Measurements from ENCODE around the gene RAN. TPM values are rescaled to one million over a fixed set of nuclear protein-coding genes. Genes with fewer than 3 reads are reported as not detected.
"Not testable (repeated sequence)": the region's sequence is repeated elsewhere in the genome, so short reads cannot be mapped to it uniquely, and the experiment has no call there.

Gene RAN
- total and polyA plus RNA-seq, 9 of the 15 experiments (the other 6 are each of a cell fraction or from before 2014, with no cell fraction given), result 1,687 to 3,820 (median 2,300) TPM

DNA sequence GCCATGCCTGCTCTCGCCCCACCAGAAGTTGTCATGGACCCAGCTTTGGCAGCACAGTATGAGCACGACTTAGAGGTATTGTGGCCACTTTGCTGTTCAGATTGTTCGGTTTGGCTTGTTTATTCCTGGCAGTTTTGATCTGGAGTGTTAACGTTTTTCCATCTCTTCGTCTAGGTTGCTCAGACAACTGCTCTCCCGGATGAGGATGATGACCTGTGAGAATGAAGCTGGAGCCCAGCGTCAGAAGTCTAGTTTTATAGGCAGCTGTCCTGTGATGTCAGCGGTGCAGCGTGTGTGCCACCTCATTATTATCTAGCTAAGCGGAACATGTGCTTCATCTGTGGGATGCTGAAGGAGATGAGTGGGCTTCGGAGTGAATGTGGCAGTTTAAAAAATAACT lies 3.8 kb downstream of the RAN start:
- H3K9me3 ChIP-seq (replicated peaks; ENCODE audit: control insufficient read depth, insufficient read depth, low read depth, low read length); H3K9ac ChIP-seq (ENCODE audit: insufficient read depth in 1 of 2, low read depth in 2 of 2, low read length in 2 of 2); CTCF ChIA-PET (ENCODE audit: low intra/inter-chr PET ratio); H4K20me1 ChIP-seq (replicated peaks; ENCODE audit: control insufficient read depth, insufficient read depth, low read length); H2AFZ ChIP-seq (ENCODE audit: low read depth, low read length); FAIRE-seq; H3K4me3 ChIP-seq; intact Hi-C loops (cut with micrococcal nuclease); H3K9me1 ChIP-seq (ENCODE audit: control insufficient read depth, insufficient read depth, low read length); BruUV-seq (replicated peaks); H3K27ac ChIP-seq (ENCODE audit: extremely low read depth, low read depth, low read length); H3K27me3 ChIP-seq (ENCODE audit: control insufficient read depth in 2 of 2, insufficient read depth in 2 of 2, low read length in 2 of 2); ATAC-seq; in situ Hi-C loops (cut with MboI); DNase-seq (ENCODE audit: extremely low read depth in 1 of 4, low spot score in 3 of 4); H3K4me2 ChIP-seq (ENCODE audit: insufficient read depth, low read length): not testable (repeated sequence)
- Histone ChIP-seq H3K79me2 (ENCODE audit: control insufficient read depth, insufficient read depth, low read length) (peaks cover 51% of the 10 kb centered on the region), H3K36me3 (ENCODE audit: control insufficient read depth, insufficient read depth, low read length) (peaks cover 51% of the 10 kb centered on the region), H3K4me1 (replicated peaks in 1 of 2; ENCODE audit: control insufficient read depth in 2 of 2, insufficient read depth in 2 of 2, low read length in 2 of 2) (peaks cover 34 to 41% of the 10 kb centered on the region in 2 experiments; a peak in 4 of 5 replicates)
- POLR2A ChIA-PET, result interaction anchor here (0.7 to 1.9 kb wide), 5 partner anchors 10 to 218 kb away, joined by 3 to 7 read pairs (median 3); no protein-coding TSS in a partner anchor
- WGBS (ENCODE audit: insufficient coverage, low coverage, missing lambda C conversion rate), result 75% methylated on average over 10 of the region's 11 CpGs
- TF ChIP-seq, protein P1, sequence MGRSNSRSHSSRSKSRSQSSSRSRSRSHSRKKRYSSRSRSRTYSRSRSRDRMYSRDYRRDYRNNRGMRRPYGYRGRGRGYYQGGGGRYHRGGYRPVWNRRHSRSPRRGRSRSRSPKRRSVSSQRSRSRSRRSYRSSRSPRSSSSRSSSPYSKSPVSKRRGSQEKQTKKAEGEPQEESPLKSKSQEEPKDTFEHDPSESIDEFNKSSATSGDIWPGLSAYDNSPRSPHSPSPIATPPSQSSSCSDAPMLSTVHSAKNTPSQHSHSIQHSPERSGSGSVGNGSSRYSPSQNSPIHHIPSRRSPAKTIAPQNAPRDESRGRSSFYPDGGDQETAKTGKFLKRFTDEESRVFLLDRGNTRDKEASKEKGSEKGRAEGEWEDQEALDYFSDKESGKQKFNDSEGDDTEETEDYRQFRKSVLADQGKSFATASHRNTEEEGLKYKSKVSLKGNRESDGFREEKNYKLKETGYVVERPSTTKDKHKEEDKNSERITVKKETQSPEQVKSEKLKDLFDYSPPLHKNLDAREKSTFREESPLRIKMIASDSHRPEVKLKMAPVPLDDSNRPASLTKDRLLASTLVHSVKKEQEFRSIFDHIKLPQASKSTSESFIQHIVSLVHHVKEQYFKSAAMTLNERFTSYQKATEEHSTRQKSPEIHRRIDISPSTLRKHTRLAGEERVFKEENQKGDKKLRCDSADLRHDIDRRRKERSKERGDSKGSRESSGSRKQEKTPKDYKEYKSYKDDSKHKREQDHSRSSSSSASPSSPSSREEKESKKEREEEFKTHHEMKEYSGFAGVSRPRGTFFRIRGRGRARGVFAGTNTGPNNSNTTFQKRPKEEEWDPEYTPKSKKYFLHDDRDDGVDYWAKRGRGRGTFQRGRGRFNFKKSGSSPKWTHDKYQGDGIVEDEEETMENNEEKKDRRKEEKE (IDR thresholded peaks at IDR 0.05; ENCODE audit: borderline replicate concordance in 1 of 2, control insufficient read depth in 1 of 2, low read depth in 2 of 2, low read length in 1 of 2), result peak in 1 of 2 experiments; percentile 62; a peak in 1 of 4 replicates

Measured in K562 (cell line).